ENCODE measurements around the gene IKBKG. TPM values are rescaled to one million over a fixed set of nuclear protein-coding genes. Genes with fewer than 3 reads are reported as not detected.

Gene IKBKG
- total and polyA plus RNA-seq, 2 donors from 2014 or later = 23.3 to 31.3 TPM

- peak in 1 of 5 donors; percentile 61 for DNase-seq
Measured at GRCh38 chrX:154545673-154546274, 1.6 kb upstream of the IKBKG start.

GRCh38 chrX:154546354-154547244, 821 bp upstream of the IKBKG start, which contains the start of gene G6PD:
TSS of gene G6PD (minus strand) at chrX:154546846. CDS start at chrX:154546155, 691 bp downstream.
- Histone ChIP-seq H3K4me1 (ENCODE audit: control insufficient read depth in 2 of 3, insufficient read depth in 2 of 3, low read depth in 1 of 3, low read length in 3 of 3) (peaks cover 0 to 15% (median 0%) of the 10 kb centered on the region in 3 donors), H3K4me3 (ENCODE audit: low read length in 3 of 3) (peak within 1 kb of the TSS; percentile 62 to 93 (median 88)), H3K27ac (ENCODE audit: low read depth in 2 of 2, low read length in 2 of 2) (peak within 1 kb of the TSS; percentile 59 to 80), H3K9me3 (ENCODE audit: control insufficient read depth in 2 of 3, insufficient read depth in 1 of 3, low read length in 3 of 3) (no peaks in the 10 kb centered on the region), H3K9ac (ENCODE audit: low read length in 3 of 3) (peak within 1 kb of the TSS; percentile 48 to 70 (median 69)), H3K36me3 (ENCODE audit: control insufficient read depth in 2 of 3, insufficient read depth in 3 of 3, low read length in 3 of 3) (no peaks in the 10 kb centered on the region), H3K27me3 (ENCODE audit: control insufficient read depth, insufficient read depth, low read length) (no peaks in the 10 kb centered on the region)
- intact Hi-C loops (cut with DNase I) = no loop called here
- DNase-seq = peak in 3 of 5 donors; percentile 68 to 83 (median 80)
- FAIRE-seq = no peak
- TF ChIP-seq CTCF (IDR thresholded peaks at IDR 0.05; ENCODE audit: borderline replicate concordance, extremely low read depth, insufficient read depth) = no peak

More at GRCh38 chrX:154545673-154546274, 1.6 kb upstream of the IKBKG start:
- H3K36me3 ChIP-seq (ENCODE audit: control insufficient read depth in 2 of 3, insufficient read depth in 3 of 3, low read length in 3 of 3) = no peaks in the 10 kb centered on the region
- peaks cover 0 to 16% (median 0%) of the 10 kb centered on the region in 3 donors for H3K4me1 ChIP-seq (ENCODE audit: control insufficient read depth in 2 of 3, insufficient read depth in 2 of 3, low read depth in 1 of 3, low read length in 3 of 3)
- no peaks in the 10 kb centered on the region for H3K9me3 ChIP-seq (ENCODE audit: control insufficient read depth in 2 of 3, insufficient read depth in 1 of 3, low read length in 3 of 3)
- TF ChIP-seq CTCF (IDR thresholded peaks at IDR 0.05; ENCODE audit: borderline replicate concordance, extremely low read depth, insufficient read depth) = no peak
- peak overlapping the region in 1 of 3 donors; percentile 69 for H3K9ac ChIP-seq (ENCODE audit: low read length in 3 of 3)
- H3K27ac ChIP-seq (ENCODE audit: low read depth in 2 of 2, low read length in 2 of 2) = no peak overlapping the region
- no peak for FAIRE-seq
- H3K4me3 ChIP-seq (ENCODE audit: low read length in 3 of 3) = peak overlapping the region in 2 of 3 donors; percentile 2 to 62
- intact Hi-C loops (cut with DNase I) = no loop called here
- H3K27me3 ChIP-seq (ENCODE audit: control insufficient read depth, insufficient read depth, low read length) = no peaks in the 10 kb centered on the region

DNA sequence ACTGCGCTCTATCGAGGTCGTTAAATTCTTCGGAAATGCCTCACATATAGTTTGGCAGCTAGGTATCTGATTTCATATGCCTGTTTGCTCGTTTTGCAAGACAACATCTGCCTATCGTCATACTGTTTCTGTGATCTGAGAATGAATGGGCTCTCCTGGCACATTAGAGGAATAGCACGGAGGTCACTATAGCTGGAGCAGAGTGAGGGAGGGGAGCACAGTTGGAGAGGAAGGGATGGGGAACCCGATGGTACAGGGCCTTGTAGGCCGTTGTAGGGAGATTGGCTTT, 552 bp downstream of the IKBKG start:
- H3K9me3 ChIP-seq (ENCODE audit: control insufficient read depth in 2 of 3, insufficient read depth in 1 of 3, low read length in 3 of 3) = no peaks in the 10 kb centered on the region
- TF ChIP-seq CTCF (IDR thresholded peaks at IDR 0.05; ENCODE audit: borderline replicate concordance, extremely low read depth, insufficient read depth) = no peak
- FAIRE-seq (no peak), DNase-seq (no peak)
- peak overlapping the region; percentile 34 to 87 (median 70) for H3K9ac ChIP-seq (ENCODE audit: low read length in 3 of 3)
- no peaks in the 10 kb centered on the region for H3K27me3 ChIP-seq (ENCODE audit: control insufficient read depth, insufficient read depth, low read length)
- H3K36me3 ChIP-seq (ENCODE audit: control insufficient read depth in 2 of 3, insufficient read depth in 3 of 3, low read length in 3 of 3) = no peaks in the 10 kb centered on the region
- peaks cover 0 to 13% (median 0%) of the 10 kb centered on the region in 3 donors for H3K4me1 ChIP-seq (ENCODE audit: control insufficient read depth in 2 of 3, insufficient read depth in 2 of 3, low read depth in 1 of 3, low read length in 3 of 3)
- intact Hi-C loops (cut with DNase I) = no loop called here
- H3K27ac ChIP-seq (ENCODE audit: low read depth in 2 of 2, low read length in 2 of 2) = peak overlapping the region in 1 of 2 donors; percentile 59
- H3K4me3 ChIP-seq (ENCODE audit: low read length in 3 of 3) = peak overlapping the region; percentile 62 to 93 (median 88)
